Measurements from ENCODE around the gene NUP153.
"Not testable (repeated sequence)": the region's sequence is repeated elsewhere in the genome, so short reads cannot be mapped to it uniquely, and the experiment has no call there.

Gene NUP153

GRCh38 chr6:17706580-17707370, at the start of gene NUP153:
NUP153 (minus strand) TSS chr6:17706925; CDS start chr6:17706387, 538 bp downstream.
- TF ChIP-seq ZFX (IDR thresholded peaks at IDR 0.05) (peak; percentile 72; the same call in 1 of the 2 replicates), CTCF (conservative IDR thresholded peaks at IDR 0.05) (no peak)
- peak within 1 kb of the TSS; percentile 98 for H3K27ac ChIP-seq

- no peak overlapping the region for H3K27ac ChIP-seq
- TF ChIP-seq CTCF (conservative IDR thresholded peaks at IDR 0.05) (no peak), ZFX (IDR thresholded peaks at IDR 0.05) (no peak)
Measured at GRCh38 chr6:17754254-17754653, 47.5 kb upstream of the NUP153 start.

- not testable (repeated sequence) for H3K27ac ChIP-seq
Measured at GRCh38 chr6:17745324-17745723, 38.6 kb upstream of the NUP153 start.

- H3K27ac ChIP-seq = not testable (repeated sequence)
Measured at GRCh38 chr6:17744757-17745308, 38.1 kb upstream of the NUP153 start.

GRCh38 chr6:17744019-17744756, 37.5 kb upstream of the NUP153 start:
- TF ChIP-seq ZFX (IDR thresholded peaks at IDR 0.05) (no peak), CTCF (conservative IDR thresholded peaks at IDR 0.05) (no peak)
- no peak overlapping the region for H3K27ac ChIP-seq

- TF ChIP-seq ZFX (IDR thresholded peaks at IDR 0.05) (no peak), CTCF (conservative IDR thresholded peaks at IDR 0.05) (no peak)
- no peak overlapping the region for H3K27ac ChIP-seq
Measured at GRCh38 chr6:17741507-17741906, 34.8 kb upstream of the NUP153 start.

GRCh38 chr6:17740559-17741220, 34.0 kb upstream of the NUP153 start:
- H3K27ac ChIP-seq = no peak overlapping the region
- no peak for TF ChIP-seq CTCF (conservative IDR thresholded peaks at IDR 0.05)
- TF ChIP-seq ZFX (IDR thresholded peaks at IDR 0.05) = no peak

- H3K27ac ChIP-seq = no peak overlapping the region
- no peak for TF ChIP-seq ZFX (IDR thresholded peaks at IDR 0.05)
- no peak for TF ChIP-seq CTCF (conservative IDR thresholded peaks at IDR 0.05)
Measured at GRCh38 chr6:17737704-17738252, 31.1 kb upstream of the NUP153 start.

GRCh38 chr6:17735311-17735710, 28.6 kb upstream of the NUP153 start:
- not testable (repeated sequence) for H3K27ac ChIP-seq

Measured in C4-2B (cell line).